Chondrocyte (in vitro differentiated cells): Measurements from ENCODE around the gene CNGA2. TPM values are rescaled to one million over a fixed set of nuclear protein-coding genes. Genes with fewer than 3 reads are reported as not detected.

ENCODE experiments used
- DNase-seq: peaks from one replicate; pipeline ENCODE4 v3.0.0; 2021; ENCODE audit warnings: mixed read lengths, low spot score
- H3K27ac Mint-ChIP-seq: one replicate; pipeline ENCODE4 v1.8.0; 2021; ENCODE audit warnings: mild to moderate bottlenecking, moderate library complexity, mixed read lengths; ENCODE audit not compliant: unreplicated experiment
- H3K27me3 Mint-ChIP-seq: 2 replicates; pipeline ENCODE4 v1.8.0; 2021; ENCODE audit warnings: low read depth, mixed read lengths
- H3K36me3 Mint-ChIP-seq: 2 replicates; pipeline ENCODE4 v1.8.0; 2021; ENCODE audit warnings: low read depth, mixed read lengths
- H3K4me1 Mint-ChIP-seq: 2 replicates; pipeline ENCODE4 v1.8.0; 2021; ENCODE audit warnings: low read depth, mild to moderate bottlenecking, mixed read lengths
- H3K4me3 Mint-ChIP-seq: one replicate; pipeline ENCODE4 v1.8.0; 2021; ENCODE audit warnings: mild to moderate bottlenecking, moderate library complexity, mixed read lengths; ENCODE audit not compliant: unreplicated experiment
- H3K9me3 Mint-ChIP-seq: 2 replicates; pipeline ENCODE4 v1.8.0; 2021; ENCODE audit warnings: low read depth, mixed read lengths
- CTCF ChIP-seq: fragments of 200-600 bp; sonication (generic); IDR thresholded peaks from 2 replicates; pipeline ENCODE4 v1.5.0; 2021; ENCODE audit warnings: antibody characterized with exemption, mild to moderate bottlenecking, moderate library complexity
- total RNA-seq: library from RNA; stranded (reverse); gene quantifications from 3 replicates; pipeline ENCODE4 v1.2.1, GENCODE V29; 2021

Gene CNGA2
- total RNA-seq, 1 donor from 2014 or later: not detected

- H3K9me3 Mint-ChIP-seq: peaks cover 9% of the 10 kb centered on the region
- H3K4me1 Mint-ChIP-seq: no peaks in the 10 kb centered on the region
- no peak overlapping the region for H3K27ac Mint-ChIP-seq
- no peak for DNase-seq
- H3K27me3 Mint-ChIP-seq: no peaks in the 10 kb centered on the region
- no peak for TF ChIP-seq CTCF
- no peaks in the 10 kb centered on the region for H3K36me3 Mint-ChIP-seq
- H3K4me3 Mint-ChIP-seq: no peak overlapping the region
Measured at GRCh38 chrX:151711154-151711553, 23.4 kb upstream of the CNGA2 start.

- no peaks in the 10 kb centered on the region for H3K27me3 Mint-ChIP-seq
- no peak for TF ChIP-seq CTCF
- DNase-seq: no peak
- no peak overlapping the region for H3K4me3 Mint-ChIP-seq
- H3K4me1 Mint-ChIP-seq: no peaks in the 10 kb centered on the region
- peaks cover 14% of the 10 kb centered on the region for H3K9me3 Mint-ChIP-seq
- no peak overlapping the region for H3K27ac Mint-ChIP-seq
- H3K36me3 Mint-ChIP-seq: no peaks in the 10 kb centered on the region
Measured at GRCh38 chrX:151711787-151712186, 22.8 kb upstream of the CNGA2 start.

GRCh38 chrX:151712253-151712652 is 22.3 kb upstream of the CNGA2 start:
- Mint-ChIP-seq H3K4me1 (no peaks in the 10 kb centered on the region), H3K27ac (no peak overlapping the region), H3K36me3 (no peaks in the 10 kb centered on the region), H3K9me3 (peaks cover 12% of the 10 kb centered on the region), H3K27me3 (no peaks in the 10 kb centered on the region), H3K4me3 (no peak overlapping the region)
- TF ChIP-seq CTCF: no peak
- DNase-seq: no peak

- Mint-ChIP-seq H3K27ac (no peak overlapping the region), H3K36me3 (no peaks in the 10 kb centered on the region), H3K4me1 (no peaks in the 10 kb centered on the region), H3K9me3 (peaks cover 8% of the 10 kb centered on the region), H3K27me3 (no peaks in the 10 kb centered on the region), H3K4me3 (no peak overlapping the region)
- peak; percentile 36 for TF ChIP-seq CTCF
- DNase-seq: no peak
Measured at GRCh38 chrX:151713849-151714248, 20.7 kb upstream of the CNGA2 start.

- H3K27ac Mint-ChIP-seq: no peak overlapping the region
- no peaks in the 10 kb centered on the region for H3K4me1 Mint-ChIP-seq
- no peak for TF ChIP-seq CTCF
- H3K4me3 Mint-ChIP-seq: no peak overlapping the region
- H3K36me3 Mint-ChIP-seq: no peaks in the 10 kb centered on the region
- no peak for DNase-seq
- peaks cover 8% of the 10 kb centered on the region for H3K9me3 Mint-ChIP-seq
- H3K27me3 Mint-ChIP-seq: no peaks in the 10 kb centered on the region
Measured at GRCh38 chrX:151714362-151714761, 20.2 kb upstream of the CNGA2 start.
